ENCODE measurements around the gene PDE6H.

The PDE6H gene

GRCh38 chr12:14974633-14975032, 1.8 kb downstream of the PDE6H start:
- H3K9me3 ChIP-seq (ENCODE audit: control insufficient read depth, insufficient read depth, low read length) = no peaks in the 10 kb centered on the region
- H3K4me2 ChIP-seq (ENCODE audit: low read length) = no peak overlapping the region
- H3K4me3 ChIP-seq (ENCODE audit: low read length) = no peak overlapping the region
- no peaks in the 10 kb centered on the region for H3F3A ChIP-seq (ENCODE audit: control insufficient read depth, insufficient read depth)
- H3K4me1 ChIP-seq (ENCODE audit: control insufficient read depth, low read length) = peaks cover 3% of the 10 kb centered on the region; the same call in 1 of the 2 replicates
- H3K27me3 ChIP-seq (ENCODE audit: control insufficient read depth, low read length) = no peaks in the 10 kb centered on the region
- no peaks in the 10 kb centered on the region for H4K20me1 ChIP-seq (ENCODE audit: control insufficient read depth, insufficient read depth, low read depth, low read length)
- no peaks in the 10 kb centered on the region for H3K36me3 ChIP-seq (ENCODE audit: control insufficient read depth, low read length)
- TF ChIP-seq EZH2phosphoT487 (IDR thresholded peaks at IDR 0.05; ENCODE audit: borderline replicate concordance, low read length) = no peak
- no peak for TF ChIP-seq CTCF (IDR thresholded peaks at IDR 0.05; ENCODE audit: low read depth, low read length, poor library complexity, severe bottlenecking)
- H3K27ac ChIP-seq (ENCODE audit: low read depth, low read length) = no peak overlapping the region
- H3K9me2 ChIP-seq (replicated peaks; ENCODE audit: control insufficient read depth, low read length) = no peaks in the 10 kb centered on the region; the same call in 1 of the 2 replicates
- no peaks in the 10 kb centered on the region for H3K79me2 ChIP-seq (ENCODE audit: control insufficient read depth, low read length)

- no peaks in the 10 kb centered on the region for H3K79me2 ChIP-seq (ENCODE audit: control insufficient read depth, low read length)
- H3K4me1 ChIP-seq (ENCODE audit: control insufficient read depth, low read length) = peaks cover 3% of the 10 kb centered on the region; the same call in 1 of the 2 replicates
- no peak for TF ChIP-seq CTCF (IDR thresholded peaks at IDR 0.05; ENCODE audit: low read depth, low read length, poor library complexity, severe bottlenecking)
- no peak for TF ChIP-seq EZH2phosphoT487 (IDR thresholded peaks at IDR 0.05; ENCODE audit: borderline replicate concordance, low read length)
These were observed 2.6 kb downstream of the PDE6H start for GRCh38 chr12:14975457-14975856.

GRCh38 chr12:14976658-14977057, 3.8 kb downstream of the PDE6H start:
- H4K20me1 ChIP-seq (ENCODE audit: control insufficient read depth, insufficient read depth, low read depth, low read length) = no peaks in the 10 kb centered on the region
- no peak for TF ChIP-seq CTCF (IDR thresholded peaks at IDR 0.05; ENCODE audit: low read depth, low read length, poor library complexity, severe bottlenecking)
- TF ChIP-seq EZH2phosphoT487 (IDR thresholded peaks at IDR 0.05; ENCODE audit: borderline replicate concordance, low read length) = no peak
- H3K9me2 ChIP-seq (replicated peaks; ENCODE audit: control insufficient read depth, low read length) = no peaks in the 10 kb centered on the region
- no peaks in the 10 kb centered on the region for H3K27me3 ChIP-seq (ENCODE audit: control insufficient read depth, low read length)
- H3K4me3 ChIP-seq (ENCODE audit: low read length) = no peak overlapping the region
- no peaks in the 10 kb centered on the region for H3K9me3 ChIP-seq (ENCODE audit: control insufficient read depth, insufficient read depth, low read length)
- no peaks in the 10 kb centered on the region for H3F3A ChIP-seq (ENCODE audit: control insufficient read depth, insufficient read depth)
- peaks cover 3% of the 10 kb centered on the region; the same call in 1 of the 2 replicates for H3K4me1 ChIP-seq (ENCODE audit: control insufficient read depth, low read length)
- H3K36me3 ChIP-seq (ENCODE audit: control insufficient read depth, low read length) = no peaks in the 10 kb centered on the region
- H3K27ac ChIP-seq (ENCODE audit: low read depth, low read length) = no peak overlapping the region
- H3K79me2 ChIP-seq (ENCODE audit: control insufficient read depth, low read length) = no peaks in the 10 kb centered on the region
- no peak overlapping the region for H3K4me2 ChIP-seq (ENCODE audit: low read length)

More at GRCh38 chr12:14975457-14975856, 2.6 kb downstream of the PDE6H start:
- H3K27ac ChIP-seq (ENCODE audit: low read depth, low read length) = no peak overlapping the region
- no peaks in the 10 kb centered on the region; the same call in 1 of the 2 replicates for H3K9me2 ChIP-seq (replicated peaks; ENCODE audit: control insufficient read depth, low read length)
- H3K27me3 ChIP-seq (ENCODE audit: control insufficient read depth, low read length) = no peaks in the 10 kb centered on the region
- H3F3A ChIP-seq (ENCODE audit: control insufficient read depth, insufficient read depth) = no peaks in the 10 kb centered on the region
- H4K20me1 ChIP-seq (ENCODE audit: control insufficient read depth, insufficient read depth, low read depth, low read length) = no peaks in the 10 kb centered on the region
- no peak overlapping the region for H3K4me2 ChIP-seq (ENCODE audit: low read length)
- no peak overlapping the region for H3K4me3 ChIP-seq (ENCODE audit: low read length)
- H3K36me3 ChIP-seq (ENCODE audit: control insufficient read depth, low read length) = no peaks in the 10 kb centered on the region
- H3K9me3 ChIP-seq (ENCODE audit: control insufficient read depth, insufficient read depth, low read length) = no peaks in the 10 kb centered on the region

Measured in DOHH2 (cell line).